ENCODE data around the gene BHMT2.

The BHMT2 gene

DNA sequence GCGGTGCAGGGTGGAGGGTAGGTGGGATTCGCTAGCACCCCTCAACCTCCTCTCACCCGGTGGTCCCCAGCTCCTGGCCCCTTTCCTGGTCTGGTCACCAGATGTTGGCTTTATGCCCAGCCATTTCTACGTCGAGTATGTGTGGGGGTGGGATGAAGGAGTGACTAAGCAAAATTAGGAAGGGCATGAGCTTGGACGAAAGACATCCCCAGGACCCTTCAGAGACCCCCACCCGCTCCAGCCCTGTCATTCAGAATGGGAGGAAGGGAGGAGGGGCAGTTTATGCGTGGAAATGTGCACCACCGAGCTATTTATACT is 742 bp downstream of the BHMT2 start:
- Histone ChIP-seq H3K27me3 (replicated peaks) (no peaks in the 10 kb centered on the region), H3K36me3 (replicated peaks) (no peaks in the 10 kb centered on the region), H3K4me3 (ENCODE audit: low read depth, low read length) (peak overlapping the region; percentile 54), H3K27ac (peak overlapping the region; percentile 3)
- peak; percentile 15 for DNase-seq
- TF ChIP-seq, protein P1, sequence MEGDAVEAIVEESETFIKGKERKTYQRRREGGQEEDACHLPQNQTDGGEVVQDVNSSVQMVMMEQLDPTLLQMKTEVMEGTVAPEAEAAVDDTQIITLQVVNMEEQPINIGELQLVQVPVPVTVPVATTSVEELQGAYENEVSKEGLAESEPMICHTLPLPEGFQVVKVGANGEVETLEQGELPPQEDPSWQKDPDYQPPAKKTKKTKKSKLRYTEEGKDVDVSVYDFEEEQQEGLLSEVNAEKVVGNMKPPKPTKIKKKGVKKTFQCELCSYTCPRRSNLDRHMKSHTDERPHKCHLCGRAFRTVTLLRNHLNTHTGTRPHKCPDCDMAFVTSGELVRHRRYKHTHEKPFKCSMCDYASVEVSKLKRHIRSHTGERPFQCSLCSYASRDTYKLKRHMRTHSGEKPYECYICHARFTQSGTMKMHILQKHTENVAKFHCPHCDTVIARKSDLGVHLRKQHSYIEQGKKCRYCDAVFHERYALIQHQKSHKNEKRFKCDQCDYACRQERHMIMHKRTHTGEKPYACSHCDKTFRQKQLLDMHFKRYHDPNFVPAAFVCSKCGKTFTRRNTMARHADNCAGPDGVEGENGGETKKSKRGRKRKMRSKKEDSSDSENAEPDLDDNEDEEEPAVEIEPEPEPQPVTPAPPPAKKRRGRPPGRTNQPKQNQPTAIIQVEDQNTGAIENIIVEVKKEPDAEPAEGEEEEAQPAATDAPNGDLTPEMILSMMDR (IDR thresholded peaks at IDR 0.05; ENCODE audit: low read depth, low read length, missing control alignments), result no peak
- in situ Hi-C loops (cut with HindIII; ENCODE audit: low pct_ligation_motif_present, low sequenced_read_pairs), result no loop called here

DNA sequence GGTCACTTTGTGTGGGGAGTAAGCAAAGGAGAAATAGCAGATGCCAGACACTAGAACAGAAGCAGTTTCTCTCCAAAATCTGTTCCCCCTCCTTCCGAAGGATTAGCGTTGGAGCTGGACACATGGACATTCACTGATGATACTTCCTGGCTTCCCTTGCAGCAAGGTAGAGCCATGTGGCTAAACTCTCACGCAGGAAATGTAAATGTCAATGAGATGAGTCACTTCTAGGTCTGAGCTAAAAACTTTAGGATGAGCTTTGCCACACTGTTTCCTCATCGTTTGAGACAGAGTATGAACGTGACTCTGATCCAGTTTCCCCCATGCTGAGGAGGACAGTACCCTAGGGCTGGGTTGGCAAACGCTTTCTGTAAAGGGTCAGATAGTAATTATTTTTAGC is 5.1 kb downstream of the BHMT2 start:
- in situ Hi-C loops (cut with HindIII; ENCODE audit: low pct_ligation_motif_present, low sequenced_read_pairs), result no loop called here
- Histone ChIP-seq H3K27ac (no peak overlapping the region), H3K36me3 (replicated peaks) (no peaks in the 10 kb centered on the region), H3K4me3 (ENCODE audit: low read depth, low read length) (no peak overlapping the region), H3K27me3 (replicated peaks) (no peaks in the 10 kb centered on the region)
- TF ChIP-seq, protein P1 (IDR thresholded peaks at IDR 0.05; ENCODE audit: low read depth, low read length, missing control alignments), result no peak
- peak; percentile 42 for DNase-seq

DNA sequence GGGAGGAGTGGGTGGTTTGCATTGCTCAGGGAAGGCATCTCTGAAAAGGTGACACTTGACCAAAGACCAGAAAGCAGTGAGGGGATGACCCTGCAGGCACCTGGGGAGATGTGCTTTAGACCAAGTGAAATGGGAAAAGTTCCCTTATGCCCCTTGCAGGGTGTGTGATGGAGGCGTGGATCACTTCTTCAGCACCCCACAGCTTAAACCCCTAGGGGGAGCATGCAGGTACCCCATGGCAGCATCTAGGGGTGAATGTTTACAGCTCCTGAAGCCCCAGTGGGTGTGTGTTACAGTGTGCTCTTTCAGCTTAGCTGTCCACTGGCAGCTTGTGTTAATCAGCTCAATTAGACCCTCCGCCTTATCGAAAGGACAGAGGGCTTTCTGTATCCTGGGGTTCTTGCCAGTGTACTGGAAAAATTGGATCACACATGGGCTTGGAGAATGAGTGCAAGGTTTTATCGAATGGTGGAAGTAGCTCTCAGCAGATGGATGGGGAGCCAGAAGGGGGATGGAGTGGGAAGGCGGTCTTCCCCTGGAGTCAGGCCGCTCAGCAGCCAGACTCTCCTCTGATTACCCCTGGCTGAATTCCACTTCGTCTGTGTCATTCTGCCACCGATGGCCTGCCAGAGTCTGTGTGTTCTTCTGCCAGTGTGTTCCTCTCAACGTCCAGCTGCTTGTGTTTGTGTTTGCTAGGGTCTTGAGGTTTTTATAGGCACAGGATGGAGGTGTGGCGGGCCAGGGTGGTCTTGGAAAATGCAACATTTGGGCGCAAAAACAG is 6.3 kb downstream of the BHMT2 start:
- in situ Hi-C loops (cut with HindIII; ENCODE audit: low pct_ligation_motif_present, low sequenced_read_pairs), result no loop called here
- Histone ChIP-seq H3K27me3 (replicated peaks) (no peaks in the 10 kb centered on the region), H3K4me3 (ENCODE audit: low read depth, low read length) (no peak overlapping the region), H3K27ac (no peak overlapping the region), H3K36me3 (replicated peaks) (no peaks in the 10 kb centered on the region)
- TF ChIP-seq, protein P1 (IDR thresholded peaks at IDR 0.05; ENCODE audit: low read depth, low read length, missing control alignments), result no peak
- DNase-seq, result no peak

DNA sequence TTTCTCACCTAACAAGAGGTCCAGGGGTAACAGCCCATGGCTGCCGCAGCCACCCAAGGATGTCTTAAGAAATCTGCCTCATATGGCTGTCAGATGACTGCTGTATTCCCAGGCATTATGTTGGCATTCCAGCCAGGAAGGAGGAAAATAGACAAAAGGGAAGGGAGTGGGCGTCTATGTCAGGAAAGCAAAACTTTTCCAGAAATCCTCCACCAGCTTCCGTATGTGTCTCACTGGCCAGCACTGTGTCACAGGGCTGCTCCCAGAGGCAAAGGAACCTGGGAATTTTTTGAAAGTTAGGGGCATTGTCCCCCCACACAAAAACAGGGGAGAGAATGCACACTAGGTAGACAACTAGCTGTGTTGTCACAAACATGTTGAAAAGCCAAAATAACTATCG is 7.3 kb downstream of the BHMT2 start:
- in situ Hi-C loops (cut with HindIII; ENCODE audit: low pct_ligation_motif_present, low sequenced_read_pairs), result no loop called here
- H3K4me3 ChIP-seq (ENCODE audit: low read depth, low read length), result no peak overlapping the region

DNA sequence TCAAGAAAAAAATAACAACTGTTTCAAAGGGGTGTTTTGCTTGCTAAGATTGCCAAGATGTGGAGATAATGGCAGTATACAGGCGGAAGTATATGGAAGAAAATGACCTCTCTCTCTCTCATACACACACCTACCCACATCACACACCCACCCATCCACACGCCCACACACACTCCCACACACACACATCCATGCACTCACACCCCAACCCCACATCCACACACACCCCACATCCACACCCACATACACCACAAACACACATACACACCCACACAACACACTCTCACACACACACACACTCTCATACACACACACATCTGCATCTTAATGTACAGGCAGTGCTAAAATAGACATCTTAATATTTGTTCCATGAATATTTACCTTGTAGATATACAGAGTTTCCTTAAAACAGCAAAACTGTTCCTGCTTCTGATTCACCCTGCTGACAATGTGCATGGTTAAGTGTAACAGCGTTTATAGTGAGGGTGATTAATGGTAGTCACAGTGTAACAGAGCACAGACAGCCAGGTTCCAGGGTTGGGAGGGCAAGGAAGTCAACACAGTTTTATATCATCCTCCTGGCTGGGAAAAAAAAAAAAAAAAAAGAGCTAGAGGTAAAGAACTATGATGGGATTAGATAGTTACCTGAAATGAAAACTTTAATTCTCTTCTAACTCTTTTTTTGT is 8.3 kb downstream of the BHMT2 start:
- Histone ChIP-seq H3K27ac (no peak overlapping the region), H3K36me3 (replicated peaks) (no peaks in the 10 kb centered on the region), H3K4me3 (ENCODE audit: low read depth, low read length) (no peak overlapping the region), H3K27me3 (replicated peaks) (no peaks in the 10 kb centered on the region)
- DNase-seq, result no peak
- TF ChIP-seq, protein P1 (IDR thresholded peaks at IDR 0.05; ENCODE audit: low read depth, low read length, missing control alignments), result no peak
- in situ Hi-C loops (cut with HindIII; ENCODE audit: low pct_ligation_motif_present, low sequenced_read_pairs), result no loop called here

More for the DNA sequence above, 7.3 kb downstream of the BHMT2 start:
- DNase-seq, result no peak
- Histone ChIP-seq H3K27me3 (replicated peaks) (no peaks in the 10 kb centered on the region), H3K36me3 (replicated peaks) (no peaks in the 10 kb centered on the region), H3K27ac (no peak overlapping the region)
- TF ChIP-seq, protein P1 (IDR thresholded peaks at IDR 0.05; ENCODE audit: low read depth, low read length, missing control alignments), result no peak
